Small intestine (tissue), 7 donors: ENCODE results near the gene PPIP5K2. TPM values are rescaled to one million over a fixed set of nuclear protein-coding genes. Genes with fewer than 3 reads are reported as not detected.

ENCODE experiments used
- DNase-seq, 2 donors: peaks; one replicate each; pipeline versions ENCODE4 v3.0.0 to v3.0.0-alpha.2; 2013
- FAIRE-seq: peaks from 2 replicates; lab custom pipeline; 2012; peaks lifted over from hg19 to GRCh38; lab: Jason Lieb, UNC
- H3K27ac ChIP-seq, 3 donors: one replicate each; pipeline ENCODE4 v1.5.1; 2013; ENCODE audit warnings: low read length in 2 of 3, mild to moderate bottlenecking in 2 of 3, control low read depth in 1 of 3, inconsistent platforms in 1 of 3, low read depth in 1 of 3, moderate library complexity in 1 of 3
- H3K27me3 ChIP-seq, 3 donors: one replicate each; pipeline ENCODE4 v1.6.1; 2013; ENCODE audit warnings: low read length in 3 of 3, inconsistent platforms in 1 of 3; ENCODE audit not compliant: control insufficient read depth in 3 of 3, insufficient read depth in 3 of 3
- H3K36me3 ChIP-seq, 3 donors: one replicate each; pipeline ENCODE4 v1.6.1; 2013; ENCODE audit warnings: low read length in 3 of 3, inconsistent platforms in 1 of 3, low read depth in 1 of 3, mild to moderate bottlenecking in 1 of 3, moderate library complexity in 1 of 3; ENCODE audit not compliant: control insufficient read depth in 3 of 3, insufficient read depth in 2 of 3
- H3K4me1 ChIP-seq, 3 donors: one replicate each; pipeline ENCODE4 v1.6.1; 2013; ENCODE audit warnings: low read length in 2 of 3, inconsistent platforms in 1 of 3, low read depth in 1 of 3, mild to moderate bottlenecking in 1 of 3, moderate library complexity in 1 of 3; ENCODE audit not compliant: control insufficient read depth in 3 of 3, insufficient read depth in 2 of 3
- H3K4me3 ChIP-seq, 3 donors: one replicate each; pipeline ENCODE4 v1.5.1; 2013; ENCODE audit warnings: low read length in 3 of 3, control low read depth in 1 of 3, inconsistent platforms in 1 of 3, low read depth in 1 of 3, mild to moderate bottlenecking in 1 of 3, moderate library complexity in 1 of 3
- H3K9me3 ChIP-seq, 2 donors: one replicate each; pipeline ENCODE4 v1.6.1; 2013; ENCODE audit warnings: low read depth in 1 of 2, low read length in 1 of 2; ENCODE audit not compliant: control insufficient read depth in 2 of 2, insufficient read depth in 1 of 2
- WGBS, 3 donors: extraction: QIAGEN DNeasy Blood & Tissue Kit; methylation state at CpG; one replicate each; pipeline ENCODE4 v1.1.7; 2013; 5-methylcytosine and 5-hydroxymethylcytosine counted together
- polyA plus RNA-seq, 4 donors: library from polyadenylated mRNA; stranded (reverse) in 3 of 4; unstranded in 1 of 4; fragments of 200-250 nt in 3 of 4; fragments of 120-200 nt in 1 of 4; gene quantifications; one replicate each; pipeline versions ENCODE4 v1.2.1 to v1.2.3, GENCODE V29; 2013
- donor health status: healthy with polysubstance abuse.
- donor health status: control.
- donor health status: control.
- donor health status: Bipolar disorder and iron deficiency.
- donor health status: healthy.

Gene PPIP5K2
- polyA plus RNA-seq, 4 donors, result 11.9 to 53.5 (median 16.1) TPM

GRCh38 chr5:103260951-103261350 is 140.8 kb downstream of the PPIP5K2 start:
- no peaks in the 10 kb centered on the region for H3K27me3 ChIP-seq
- DNase-seq (peak in 1 of 2 donors; percentile 42), FAIRE-seq (no peak)
- no peaks in the 10 kb centered on the region for H3K9me3 ChIP-seq
- H3K36me3 ChIP-seq, result no peaks in the 10 kb centered on the region
- 8 to 24% (median 16%) methylated on average over 3 of the region's 3 CpGs for WGBS, 3 donors
- peak overlapping the region in 2 of 3 donors; percentile 26 to 29 for H3K4me3 ChIP-seq
- peak overlapping the region in 2 of 3 donors; percentile 32 to 98 for H3K27ac ChIP-seq
- H3K4me1 ChIP-seq, result peaks cover 2 to 23% (median 10%) of the 10 kb centered on the region in 3 donors

Other genes with a start within 250 kb of the PPIP5K2 start
- gene GIN1, start 163 bp upstream of the PPIP5K2 start, polyA plus RNA-seq, result 1 to 10 TPM; 2.7 to 7.2 (median 3.5) TPM
- 10 to 100 TPM in 2 of 4 donors, 1 to 10 TPM in 2; 9.2 to 51.9 (median 16.7) TPM for gene MACIR, start 138.5 kb downstream of the PPIP5K2 start, polyA plus RNA-seq